Epithelial cell of proximal tubule (primary cell): ENCODE results near the gene HACL1. TPM values are rescaled to one million over a fixed set of nuclear protein-coding genes. Genes with fewer than 3 reads are reported as not detected.

Experiments
- DNase-seq: peaks from one replicate; pipeline ENCODE4 v3.0.0-alpha.2; 2011; ENCODE audit warnings: low read depth
- H3K4me3 ChIP-seq: 2 replicates; pipeline ENCODE4 v1.5.1; 2011; ENCODE audit warnings: low read depth, mild to moderate bottlenecking, low read length
- CTCF ChIP-seq: conservative IDR thresholded peaks from 2 replicates; pipeline ENCODE4 v1.5.1; 2012; ENCODE audit warnings: low read depth, mild to moderate bottlenecking, low read length
- total RNA-seq: library from RNA; depleted of rRNA; stranded (reverse); fragments of >200 nt; gene quantifications from 2 replicates; pipeline ENCODE4 v1.2.3, GENCODE V29; 2015

HACL1 gene
- total RNA-seq, 1 donor from 2014 or later: 17.9 TPM

- no peak for TF ChIP-seq CTCF
- H3K4me3 ChIP-seq: no peak overlapping the region
- no peak for DNase-seq
Observed at GRCh38 chr3:15514663-15515340, 86.6 kb downstream of the HACL1 start.

GRCh38 chr3:15513810-15514662 is 87.3 kb downstream of the HACL1 start:
- DNase-seq: no peak
- H3K4me3 ChIP-seq: no peak overlapping the region
- TF ChIP-seq CTCF: no peak

GRCh38 chr3:15513116-15513515 is 88.3 kb downstream of the HACL1 start:
- DNase-seq: no peak
- H3K4me3 ChIP-seq: no peak overlapping the region
- no peak for TF ChIP-seq CTCF

GRCh38 chr3:15512166-15512565 is 89.2 kb downstream of the HACL1 start:
- H3K4me3 ChIP-seq: no peak overlapping the region
- no peak for DNase-seq
- no peak for TF ChIP-seq CTCF

- no peak for DNase-seq
- no peak for TF ChIP-seq CTCF
- no peak overlapping the region for H3K4me3 ChIP-seq
Observed at GRCh38 chr3:15511156-15511555, 90.2 kb downstream of the HACL1 start.

Other genes with a start within 250 kb of the HACL1 start
- 13.0 and 17.7 TPM in 2 replicates for gene METTL6, start 174.0 kb downstream of the HACL1 start, total RNA-seq
- 16.3 and 19.1 TPM in 2 replicates for gene EAF1, start 174.0 kb downstream of the HACL1 start, total RNA-seq
- gene COLQ, start 79.9 kb downstream of the HACL1 start, total RNA-seq: 0.12 and 0.14 TPM in 2 replicates
- gene BTD, start 176 bp upstream of the HACL1 start, total RNA-seq: 12.1 and 16.0 TPM in 2 replicates
- gene ANKRD28, start 196.4 kb upstream of the HACL1 start, total RNA-seq: 17.3 and 25.7 TPM in 2 replicates